HG02610 (cell line): ENCODE data around the gene PRICKLE4.
"Not testable (repeated sequence)": the region's sequence is repeated elsewhere in the genome, so short reads cannot be mapped to it uniquely, and the experiment has no call there.

Source experiments
- ATAC-seq: cut with Tn5 transposase; IDR thresholded peaks from one replicate; pipeline ENCODE4 v1.9.1; 2021; ENCODE audit warnings: mild to moderate bottlenecking, moderate library complexity; ENCODE audit not compliant: unreplicated experiment

Gene PRICKLE4

DNA sequence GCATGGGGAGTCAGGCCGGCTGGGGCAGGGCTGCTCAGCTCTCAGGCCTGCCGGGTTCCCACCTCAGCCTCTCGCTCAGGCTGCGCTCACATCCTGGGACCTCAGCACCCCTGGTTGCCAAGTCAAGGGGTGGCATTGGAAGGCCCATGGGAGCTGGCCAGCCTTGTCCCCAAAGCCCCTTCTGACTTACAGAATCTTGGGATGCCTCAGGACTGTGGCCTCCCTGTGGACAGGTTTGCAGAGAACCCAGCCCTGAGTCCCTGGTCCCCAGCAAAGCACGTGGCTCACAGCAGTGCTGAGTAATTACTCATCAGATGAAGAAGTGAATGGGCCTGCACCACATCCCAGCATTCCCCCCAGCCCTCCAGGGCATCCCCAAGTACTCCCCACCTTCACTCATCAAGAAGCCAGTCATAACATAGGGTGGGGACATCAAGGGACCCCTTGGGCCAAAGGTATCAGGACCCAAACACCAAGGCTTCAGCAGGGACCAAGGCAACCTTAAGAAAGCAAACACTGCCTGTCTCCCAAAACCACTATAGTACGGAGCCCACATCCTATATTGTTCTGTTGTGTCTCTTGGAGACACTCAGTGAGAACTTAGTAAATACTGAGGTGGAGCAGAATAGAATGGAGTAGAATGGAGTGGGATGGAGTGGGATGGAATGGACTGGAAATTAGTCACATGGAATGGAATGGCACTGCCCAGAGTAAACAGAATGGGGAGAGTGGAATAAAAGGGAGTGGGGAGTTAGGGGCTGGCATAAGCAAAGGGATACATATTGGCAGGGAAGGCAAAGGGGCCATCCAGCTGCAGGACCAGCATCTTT, 37.0 kb upstream of the PRICKLE4 start:
- ATAC-seq, result no peak

DNA sequence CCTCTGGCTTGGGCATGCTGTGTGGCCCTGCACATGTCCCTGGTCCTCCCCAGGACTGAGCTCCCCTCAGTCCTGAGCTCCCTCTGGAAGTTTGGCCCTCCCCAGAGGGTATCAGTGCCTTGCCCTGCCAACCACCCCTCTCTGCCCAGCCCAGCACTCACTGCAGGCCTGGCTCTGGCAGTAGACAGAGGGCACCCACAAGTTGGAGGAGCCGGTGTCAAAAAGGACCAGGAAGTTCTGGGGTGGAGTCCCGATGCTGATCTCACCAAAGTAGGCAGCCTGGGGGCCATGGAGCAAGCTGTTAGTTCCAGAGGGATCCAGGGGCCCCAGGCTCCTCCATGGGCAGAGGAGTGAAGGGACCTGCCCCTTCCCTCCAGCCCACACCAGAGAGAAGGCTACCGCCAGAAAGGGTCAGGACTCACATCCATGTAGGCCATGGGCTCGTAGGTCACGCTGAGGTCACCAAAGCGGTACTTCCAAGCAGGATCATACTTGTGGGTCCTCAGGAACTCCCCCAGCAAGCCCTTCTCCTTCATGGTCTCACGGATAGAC, 36.3 kb upstream of the PRICKLE4 start:
- no peak for ATAC-seq

DNA sequence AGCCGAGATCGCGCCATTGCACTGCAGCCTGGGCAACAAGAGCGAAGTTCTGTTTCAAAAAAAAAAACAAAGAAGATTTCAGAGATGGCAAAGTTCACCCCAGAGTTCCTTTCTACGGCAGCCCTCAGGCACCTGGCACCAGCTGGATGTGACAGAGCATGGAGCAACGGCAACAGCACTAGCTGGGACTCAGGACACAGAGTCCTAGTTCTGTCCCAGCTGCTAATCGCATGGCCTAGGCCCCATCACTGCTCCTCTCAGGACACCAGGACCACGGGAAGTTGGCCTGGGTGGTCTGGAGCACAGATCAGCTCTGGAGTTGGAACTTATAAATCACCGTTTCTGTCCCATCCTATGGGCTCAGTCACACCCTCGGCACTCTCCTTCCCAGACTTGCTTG, 34.5 kb upstream of the PRICKLE4 start:
- no peak for ATAC-seq

DNA sequence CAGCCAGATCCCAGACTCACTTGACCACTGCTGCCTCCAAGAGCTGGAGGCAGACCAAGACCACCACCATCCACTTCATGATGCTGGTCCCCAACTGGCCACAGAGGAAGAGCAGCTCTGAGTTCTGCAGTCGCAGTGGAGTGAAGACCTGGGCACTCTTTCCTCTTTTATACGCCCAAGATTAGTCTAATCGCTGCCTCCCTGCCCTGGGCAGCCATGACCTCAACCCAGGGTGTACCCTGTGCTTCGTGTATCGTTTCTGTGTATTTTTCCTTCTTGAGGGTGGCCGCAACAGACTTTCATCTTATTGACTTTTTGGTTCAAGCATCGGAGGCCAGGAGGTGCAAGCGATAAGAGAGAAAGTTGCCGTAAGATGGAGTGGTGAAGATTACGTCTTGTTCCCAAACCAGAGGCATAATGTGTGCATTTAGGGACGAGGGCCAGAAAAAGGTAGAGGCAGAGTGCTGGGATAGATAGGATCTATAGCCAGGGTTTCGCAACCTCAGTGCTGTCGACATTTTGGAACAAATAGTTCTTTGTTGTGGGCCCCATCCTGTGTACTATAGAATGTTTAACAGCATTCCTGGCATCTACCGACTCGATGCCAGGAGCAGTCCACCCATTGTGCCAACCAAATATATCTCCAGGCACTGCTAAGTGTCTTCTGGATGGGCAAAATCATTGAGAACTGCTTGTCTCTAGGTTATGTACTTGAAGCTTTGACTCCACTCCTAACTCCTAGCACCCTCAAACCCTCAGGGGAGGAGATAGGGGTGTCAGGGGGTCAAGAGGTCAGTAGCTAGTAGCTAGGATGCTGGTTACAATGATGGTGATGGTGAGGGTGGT, 33.1 kb upstream of the PRICKLE4 start, which contains the start of gene PGC:
Gene PGC (minus strand): TSS at position 142 of the 846 bp plus-strand sequence. CDS start 63 bp downstream, at position 79.
- no peak for ATAC-seq

DNA sequence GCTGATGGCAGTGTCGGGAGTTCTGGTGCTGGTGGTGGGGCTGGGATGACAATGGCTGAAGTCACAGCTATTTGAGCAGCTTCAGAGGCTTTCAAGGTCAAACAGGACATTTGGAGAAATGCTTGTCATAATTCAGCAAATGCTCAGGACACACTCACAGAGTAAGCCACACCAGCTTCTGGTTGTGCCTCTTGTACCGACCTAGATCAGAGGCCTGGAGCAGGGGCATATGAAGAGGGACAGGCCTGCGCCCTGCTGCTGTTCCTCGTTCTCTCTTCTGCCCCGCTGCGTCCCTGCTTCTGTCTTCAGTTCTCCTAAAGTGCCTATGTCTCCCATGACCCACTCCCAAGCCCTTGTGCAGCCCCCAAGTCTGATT, 32.5 kb upstream of the PRICKLE4 start:
- no peak for ATAC-seq

DNA sequence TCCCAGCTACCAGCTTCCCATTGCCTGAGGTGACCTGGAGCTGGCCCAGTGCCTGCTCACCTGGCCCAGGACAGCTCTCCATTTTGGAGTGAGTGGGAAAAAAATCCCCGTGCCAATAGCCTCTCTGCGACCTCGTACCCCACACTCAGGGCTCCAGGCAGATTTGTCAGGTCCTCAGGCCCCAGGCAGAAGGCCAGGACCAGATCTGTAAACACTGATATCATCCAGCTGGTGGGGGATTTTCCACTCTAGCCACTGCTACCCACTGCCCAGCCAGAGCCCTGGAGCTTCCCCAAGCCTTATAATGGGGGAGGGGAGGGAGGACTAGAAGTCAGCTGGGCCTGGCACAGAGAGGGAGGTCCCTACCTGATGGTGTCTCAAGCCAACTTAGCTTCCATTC, 32.0 kb upstream of the PRICKLE4 start:
- ATAC-seq, result no peak

DNA sequence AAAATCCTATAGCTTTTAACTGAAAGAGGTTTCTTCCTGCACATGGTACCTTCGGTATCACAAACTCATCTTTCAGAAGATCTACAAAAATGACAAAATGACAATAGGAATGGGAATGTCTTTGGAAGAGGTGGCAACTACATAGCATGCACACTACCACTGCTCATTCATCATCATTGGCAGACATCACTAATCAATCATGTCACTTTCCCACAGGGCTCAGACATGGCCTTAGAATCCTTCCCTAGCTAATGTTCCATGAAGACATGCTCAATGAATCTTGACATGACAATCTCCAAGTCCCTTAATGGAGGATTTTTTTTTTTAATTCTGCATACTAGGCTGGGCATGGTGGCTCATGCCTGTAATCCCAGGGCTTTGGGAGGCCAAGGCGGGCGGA, 30.2 kb upstream of the PRICKLE4 start:
- no peak for ATAC-seq

- no peak for ATAC-seq
Observed at GRCh38 chr6:41755895-41756294, 24.7 kb upstream of the PRICKLE4 start.

DNA sequence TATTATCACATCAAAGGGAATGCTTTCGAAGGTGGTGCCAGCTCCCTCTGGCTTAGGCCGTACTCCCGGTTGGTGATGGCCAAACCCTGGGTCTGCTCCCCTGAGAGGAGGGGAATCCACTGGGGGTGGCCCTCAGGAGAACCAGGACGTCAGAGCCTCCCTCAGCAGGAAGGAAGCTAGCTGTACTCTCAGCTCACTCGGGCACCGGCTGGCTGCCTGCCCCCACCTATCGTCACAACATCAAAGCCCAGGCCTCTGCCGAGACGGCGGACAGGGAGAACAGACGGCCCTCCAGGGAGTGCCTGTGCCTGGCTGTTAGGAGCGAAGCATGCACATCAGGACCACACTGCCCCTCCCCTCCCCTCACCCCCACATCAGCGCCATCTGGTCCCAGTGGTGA, 24.2 kb upstream of the PRICKLE4 start:
- ATAC-seq, result no peak

DNA sequence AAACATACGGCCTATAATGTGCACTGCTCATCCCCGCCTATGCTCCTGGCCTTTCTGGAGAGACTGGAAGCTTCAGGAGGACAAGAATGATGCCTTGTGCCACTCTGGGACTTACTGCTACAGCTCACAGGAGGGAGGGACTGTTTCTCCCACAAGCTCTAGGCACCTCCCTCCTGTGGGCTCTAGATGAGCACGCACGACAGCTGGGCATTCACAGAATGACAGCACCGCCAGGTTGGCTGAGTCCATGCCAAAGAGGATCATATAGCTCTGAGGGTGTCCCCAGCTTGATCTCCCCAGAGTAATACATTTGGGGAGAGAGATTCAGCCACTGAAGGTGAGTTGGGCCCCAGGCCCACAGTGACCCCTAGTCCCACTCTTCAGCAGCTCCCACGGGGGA, 23.3 kb upstream of the PRICKLE4 start:
- no peak for ATAC-seq

DNA sequence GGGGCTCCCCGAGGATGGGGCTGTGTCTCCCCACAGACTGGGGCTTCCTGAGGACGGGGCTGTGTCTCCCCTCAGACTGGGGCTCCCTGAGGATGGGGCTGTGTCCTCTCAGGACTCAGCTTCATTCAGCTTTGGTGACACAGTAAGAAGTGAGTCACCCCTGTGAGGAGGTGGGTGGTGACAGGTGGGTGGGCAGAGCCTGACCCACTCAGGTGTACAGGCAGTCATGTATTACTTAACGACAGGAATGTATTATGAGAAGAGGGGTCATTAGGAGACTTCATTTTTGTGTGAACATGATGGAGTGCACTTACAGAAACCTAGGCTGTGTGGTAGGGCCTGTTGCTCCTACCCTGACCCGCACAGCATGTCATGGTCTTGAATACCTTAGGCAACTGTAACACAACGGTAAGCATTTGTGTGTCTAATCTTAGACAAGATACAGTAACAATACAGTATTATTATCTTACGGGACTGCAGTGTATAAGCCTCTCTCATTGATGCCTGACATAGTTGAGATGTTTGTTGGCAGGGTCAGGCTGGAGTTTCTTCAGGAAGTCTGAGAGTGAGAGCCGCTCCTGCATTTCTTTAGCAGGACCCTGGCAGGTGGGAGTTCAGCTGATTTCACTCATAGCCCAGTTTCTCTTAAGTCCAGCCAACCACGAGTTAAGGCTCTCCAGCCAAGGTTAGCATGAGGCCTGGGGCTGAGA, 22.5 kb upstream of the PRICKLE4 start:
- ATAC-seq, result no peak

DNA sequence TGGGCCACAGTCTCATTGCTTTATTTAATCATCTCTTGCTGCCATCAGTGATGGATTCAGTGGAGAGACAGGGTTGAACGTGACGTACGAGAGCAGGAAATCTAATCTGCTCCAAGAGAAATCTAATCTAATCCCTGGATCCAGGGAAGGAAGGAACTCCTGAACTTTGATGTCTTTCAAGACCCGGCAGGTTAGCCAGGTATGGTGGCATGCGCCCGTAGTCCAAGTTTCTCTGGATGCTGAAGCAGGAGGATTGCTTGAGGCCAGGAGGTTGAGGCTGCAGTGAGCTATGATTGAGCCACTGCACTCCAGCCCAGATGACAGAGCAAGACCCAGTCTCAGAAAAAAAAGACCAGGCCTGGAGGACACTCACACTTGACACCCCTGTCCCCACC, 21.9 kb upstream of the PRICKLE4 start:
- no peak for ATAC-seq

DNA sequence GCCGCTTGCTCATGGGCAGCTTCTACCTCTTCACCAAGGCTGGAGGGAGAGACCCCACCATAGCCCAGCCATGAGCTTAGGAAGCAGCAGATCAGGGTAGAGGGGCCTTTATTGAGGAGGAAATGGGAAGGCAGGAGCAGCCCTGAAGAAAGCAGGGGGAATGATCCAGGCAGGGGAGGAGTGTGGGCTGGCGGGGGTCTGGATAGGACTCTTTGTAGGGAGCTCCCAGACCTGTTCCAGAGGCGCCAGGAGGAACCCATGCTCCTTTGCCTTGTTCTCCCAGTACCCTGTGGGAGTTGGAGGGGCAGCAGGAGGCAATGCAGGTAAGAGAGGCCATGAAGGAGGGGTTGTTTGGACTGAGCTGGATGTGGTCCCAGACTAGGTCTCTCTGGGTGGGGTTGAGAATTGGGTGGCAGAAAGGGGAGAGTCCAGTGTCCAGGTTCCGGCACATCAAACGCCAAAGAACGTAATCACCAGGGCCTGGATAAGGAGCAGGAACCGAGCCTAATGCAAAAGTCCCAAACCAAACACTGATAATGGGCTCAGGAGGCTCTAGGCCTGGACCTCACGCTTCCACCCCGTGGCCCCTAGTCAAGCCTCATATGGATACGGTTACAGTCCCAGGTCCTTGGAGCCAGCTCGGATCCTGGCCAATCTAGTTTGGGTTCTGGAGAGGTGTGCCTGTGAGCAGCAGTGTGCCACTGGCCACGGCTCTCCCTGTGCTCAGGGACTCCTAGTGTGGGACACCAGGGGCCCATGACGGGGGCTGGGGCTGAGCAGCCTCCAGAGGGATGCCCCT, 21.3 kb upstream of the PRICKLE4 start:
- no peak for ATAC-seq

GRCh38 chr6:41759905-41760579, 20.5 kb upstream of the PRICKLE4 start:
- ATAC-seq, result no peak

GRCh38 chr6:41763470-41763869, 17.1 kb upstream of the PRICKLE4 start:
- no peak for ATAC-seq

DNA sequence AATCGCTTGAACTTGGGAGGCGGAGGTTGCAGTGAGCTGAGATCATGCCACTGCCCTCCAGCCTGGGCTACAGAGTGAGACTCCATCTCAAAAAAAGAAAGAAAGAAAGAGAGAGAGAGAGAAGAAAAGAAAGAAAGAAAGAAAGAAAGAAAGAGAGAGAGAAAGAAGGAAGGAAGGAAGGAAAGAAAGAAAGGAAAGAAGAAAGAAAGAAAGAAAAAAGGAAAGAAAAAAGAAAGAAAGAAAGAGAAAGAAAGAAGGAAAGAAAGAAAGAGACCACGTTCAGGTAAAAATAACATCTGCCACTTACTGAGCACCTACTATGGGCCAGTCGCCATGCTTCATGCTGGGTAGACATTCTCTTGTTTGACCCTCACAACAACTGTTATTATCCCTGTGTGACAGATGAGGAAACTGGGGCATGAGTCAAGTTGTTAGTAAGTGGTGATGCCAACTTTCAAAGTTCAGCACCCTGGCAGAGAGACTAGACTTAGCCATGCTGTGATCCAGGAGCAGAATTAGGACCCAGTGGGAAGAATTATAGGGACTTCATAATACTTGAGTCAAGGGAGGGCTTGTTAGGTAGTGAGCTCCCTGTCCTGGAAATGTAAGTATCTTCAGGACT, 14.4 kb upstream of the PRICKLE4 start:
- ATAC-seq, result not testable (repeated sequence)

DNA sequence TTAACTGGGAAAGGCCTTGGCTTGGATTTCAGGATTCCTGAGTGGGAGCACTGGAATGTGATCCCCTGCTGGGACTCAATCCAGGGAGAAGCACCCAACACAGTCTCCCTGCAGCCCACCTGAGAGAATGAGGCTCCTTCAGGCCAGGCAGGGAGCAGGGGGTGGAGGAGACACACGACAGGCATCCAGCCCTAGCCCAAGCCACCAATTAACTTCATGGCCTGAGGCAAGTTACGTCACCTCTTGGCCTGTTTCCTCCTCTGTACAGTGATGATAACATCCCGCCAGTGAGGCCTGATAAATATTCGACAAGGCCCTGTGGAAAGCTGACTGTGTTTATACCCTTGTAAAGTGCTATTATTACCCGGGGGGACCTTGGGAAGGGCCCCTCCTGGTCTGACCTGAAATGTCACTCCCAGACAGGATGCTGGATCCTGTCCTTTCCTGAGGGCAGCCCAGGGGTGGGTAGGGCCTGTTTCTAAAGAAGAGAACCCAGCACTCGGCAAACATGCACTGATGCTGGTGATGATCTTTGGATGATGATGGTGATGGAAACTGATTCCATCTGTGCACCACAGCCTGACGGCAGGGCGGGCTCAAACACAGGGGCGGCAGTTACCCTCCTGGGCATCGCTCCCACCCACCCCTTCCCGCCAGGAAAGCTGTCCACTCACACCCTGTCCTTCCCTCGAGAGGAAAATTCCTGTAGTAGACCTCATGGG, 13.3 kb upstream of the PRICKLE4 start:
- ATAC-seq, result no peak

DNA sequence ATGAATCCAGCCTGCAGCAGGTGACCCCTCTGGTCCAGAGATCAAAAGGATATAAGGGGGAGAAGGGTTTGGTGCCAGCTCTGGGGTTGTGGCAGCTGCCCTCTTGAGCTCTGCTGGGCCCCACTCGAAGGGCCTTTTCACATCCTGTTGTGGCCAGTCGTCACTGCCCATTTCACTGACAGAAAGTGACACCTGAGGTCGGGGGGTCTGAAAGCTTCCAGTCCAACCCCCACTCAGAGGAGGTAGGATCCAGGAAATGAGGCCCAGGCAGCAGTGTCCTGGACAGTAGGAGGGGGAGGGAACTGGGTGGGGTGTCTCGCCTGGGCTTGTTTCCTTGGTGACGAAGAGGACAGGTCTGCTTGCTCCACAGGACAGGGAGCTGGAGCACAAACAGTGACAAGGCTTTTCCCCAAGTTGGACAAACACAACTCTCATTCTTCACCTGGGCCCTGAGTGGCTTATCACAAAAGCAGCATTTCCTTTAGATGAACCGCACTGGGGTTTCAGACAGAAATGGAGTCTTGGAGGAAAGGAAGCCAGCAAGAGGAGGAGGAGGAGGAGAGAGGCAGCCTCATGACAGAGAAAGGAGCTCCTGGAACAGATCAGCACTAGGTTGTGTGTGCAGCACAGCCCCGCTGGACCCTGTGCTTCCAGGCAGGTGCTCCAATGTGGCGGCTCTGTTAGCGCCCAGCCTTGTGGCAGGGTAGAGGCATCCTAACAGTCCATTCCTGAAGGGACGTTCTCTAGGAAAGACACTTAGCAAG, 11.9 kb upstream of the PRICKLE4 start:
- no peak for ATAC-seq
